Gastrocnemius medialis (tissue), 4 donors: ENCODE measurements around the gene TNIK. TPM values are rescaled to one million over a fixed set of nuclear protein-coding genes. Genes with fewer than 3 reads are reported as not detected.
A peak's percentile ranks its signal among the peaks of the same experiment; 100 is the strongest.
"Not testable (repeated sequence)": the region's sequence is repeated elsewhere in the genome, so short reads cannot be mapped to it uniquely, and the experiment has no call there.

Source experiments
- ATAC-seq, 2 donors: fragments of 150-250 bp; one replicate each; pipeline ENCODE4 v1.9.1; 2016
- DNase-seq, 2 donors: peaks; one replicate each; pipeline ENCODE4 v3.0.0-alpha.2; 2019
- H3K27ac ChIP-seq, 4 donors: fragments of 200-600 bp; sonication (generic); 1 replicate in 1 of 4; 2 replicates in 3 of 4; pipeline ENCODE4 v1.5.1; 2016 to 2018; ENCODE audit warnings: mild to moderate bottlenecking in 2 of 4, moderate library complexity in 1 of 4
- H3K27me3 ChIP-seq, 3 donors: fragments of 200-600 bp; sonication (generic) in 2 of 3; 1 replicate in 1 of 3; 2 replicates in 2 of 3; pipeline versions ENCODE4 v1.5.1 to v1.6.0; 2016 to 2019; ENCODE audit warnings: mild to moderate bottlenecking in 1 of 3, moderate library complexity in 1 of 3
- H3K36me3 ChIP-seq, 2 donors: fragments of 200-600 bp; sonication (generic) in 1 of 2; one replicate each; pipeline ENCODE4 v1.5.1; 2017 to 2018
- H3K4me1 ChIP-seq, 2 donors: fragments of 200-600 bp; sonication (generic) in 1 of 2; one replicate each; pipeline ENCODE4 v1.5.1; 2016 to 2017; ENCODE audit warnings: mild to moderate bottlenecking in 2 of 2
- H3K4me3 ChIP-seq, 4 donors: fragments of 200-600 bp; sonication (generic) in 3 of 4; 1 replicate in 1 of 4; 2 replicates in 3 of 4; pipeline ENCODE4 v1.5.1; 2016 to 2019; ENCODE audit warnings: mild to moderate bottlenecking in 2 of 4
- H3K9me3 ChIP-seq, 3 donors: fragments of 200-600 bp; sonication (generic) in 2 of 3; 1 replicate in 1 of 3; 2 replicates in 2 of 3; pipeline ENCODE4 v1.5.1; 2016 to 2019
- POLR2A ChIP-seq, 2 donors: fragments of 450-650 bp; IDR thresholded peaks; one replicate each; pipeline ENCODE4 v1.6.1; 2017; ENCODE audit warnings: antibody characterized with exemption in 2 of 2, mild to moderate bottlenecking in 2 of 2, moderate library complexity in 2 of 2
- in situ Hi-C, 4 donors: fragments of 200-750 bp; cut with MboI; loops; one replicate each; pipeline versions ENCODE4 v1.15.0 to v1.8.0; 2017; ENCODE audit warnings: low sequenced_read_pairs in 4 of 4
- intact Hi-C: fragments of 100-400 bp; cut with DNase I; formaldehyde crosslinking; loops from one replicate; pipeline ENCODE4 v1.15.1; 2023; ENCODE audit warnings: low total_unique reads
- total RNA-seq, 4 donors: library from RNA; depleted of rRNA; stranded (reverse); fragments of >200 nt; gene quantifications; one replicate each; pipeline versions ENCODE4 v1.1.0 to v1.2.3, GENCODE V29; 2016
- TF ChIP-seq, protein P1 (sequence below), 5 experiments: fragments of 450-650 bp in 3 of 5; fragments of 200-600 bp in 2 of 5; sonication (generic) in 2 of 5; IDR thresholded peaks in 4 of 5; conservative IDR thresholded peaks in 1 of 5; 1 replicate in 4 of 5; 2 replicates in 1 of 5; pipeline ENCODE4 v1.5.1; 2016 to 2019; ENCODE audit warnings: antibody characterized with exemption in 5 of 5, mild to moderate bottlenecking in 3 of 5, moderate library complexity in 3 of 5

TNIK gene
- total RNA-seq, 4 donors from 2014 or later: 5.2 to 19.7 (median 10.6) TPM

DNA sequence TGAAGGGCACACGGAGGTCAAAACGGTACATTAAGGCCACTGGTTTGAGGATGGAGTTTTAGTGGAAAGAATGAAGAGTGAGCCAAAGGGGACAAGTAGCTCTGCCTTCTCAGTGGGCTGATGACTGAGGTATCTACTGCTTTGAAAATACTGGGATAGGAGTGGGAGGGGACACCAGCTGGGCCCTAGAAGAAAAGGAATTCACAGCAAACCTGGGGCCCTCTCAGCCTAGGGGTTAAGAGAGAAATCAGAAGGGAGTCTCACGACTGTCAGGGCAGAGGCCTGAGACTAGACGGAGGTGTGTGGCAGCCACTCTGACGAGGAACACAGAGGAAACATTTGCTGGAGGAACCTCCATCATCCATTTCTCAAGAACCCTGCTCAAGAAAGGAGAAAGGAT lies 75.1 kb downstream of the TNIK start:
- in situ Hi-C loops: no loop called here

GRCh38 chr3:171384101-171384891 lies 75.9 kb downstream of the TNIK start:
- DNase-seq (no peak), ATAC-seq (no peak)
- no peak overlapping the region for H3K27ac ChIP-seq
- no peak overlapping the region for H3K4me3 ChIP-seq
- H3K36me3 ChIP-seq: no peaks in the 10 kb centered on the region
- no peaks in the 10 kb centered on the region for H3K27me3 ChIP-seq
- intact Hi-C loops (no loop called here), in situ Hi-C loops (no loop called here)
- H3K9me3 ChIP-seq: no peaks in the 10 kb centered on the region
- TF ChIP-seq POLR2A (IDR thresholded peaks at IDR 0.05): no peak
- H3K4me1 ChIP-seq: peaks cover 33 to 43% of the 10 kb centered on the region in 2 donors

More for the DNA sequence above, 75.1 kb downstream of the TNIK start:
- Histone ChIP-seq H3K4me1 (peaks cover 28 to 42% of the 10 kb centered on the region in 2 donors), H3K36me3 (no peaks in the 10 kb centered on the region), H3K27ac (no peak overlapping the region), H3K4me3 (no peak overlapping the region), H3K9me3 (no peaks in the 10 kb centered on the region), H3K27me3 (no peaks in the 10 kb centered on the region)
- ATAC-seq (no peak), DNase-seq (no peak)
- intact Hi-C loops: no loop called here
- TF ChIP-seq, protein P1, sequence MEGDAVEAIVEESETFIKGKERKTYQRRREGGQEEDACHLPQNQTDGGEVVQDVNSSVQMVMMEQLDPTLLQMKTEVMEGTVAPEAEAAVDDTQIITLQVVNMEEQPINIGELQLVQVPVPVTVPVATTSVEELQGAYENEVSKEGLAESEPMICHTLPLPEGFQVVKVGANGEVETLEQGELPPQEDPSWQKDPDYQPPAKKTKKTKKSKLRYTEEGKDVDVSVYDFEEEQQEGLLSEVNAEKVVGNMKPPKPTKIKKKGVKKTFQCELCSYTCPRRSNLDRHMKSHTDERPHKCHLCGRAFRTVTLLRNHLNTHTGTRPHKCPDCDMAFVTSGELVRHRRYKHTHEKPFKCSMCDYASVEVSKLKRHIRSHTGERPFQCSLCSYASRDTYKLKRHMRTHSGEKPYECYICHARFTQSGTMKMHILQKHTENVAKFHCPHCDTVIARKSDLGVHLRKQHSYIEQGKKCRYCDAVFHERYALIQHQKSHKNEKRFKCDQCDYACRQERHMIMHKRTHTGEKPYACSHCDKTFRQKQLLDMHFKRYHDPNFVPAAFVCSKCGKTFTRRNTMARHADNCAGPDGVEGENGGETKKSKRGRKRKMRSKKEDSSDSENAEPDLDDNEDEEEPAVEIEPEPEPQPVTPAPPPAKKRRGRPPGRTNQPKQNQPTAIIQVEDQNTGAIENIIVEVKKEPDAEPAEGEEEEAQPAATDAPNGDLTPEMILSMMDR (IDR thresholded peaks at IDR 0.05 in 4 of 5, conservative IDR thresholded peaks at IDR 0.05 in 1 of 5): no peak
- TF ChIP-seq POLR2A (IDR thresholded peaks at IDR 0.05): no peak

GRCh38 chr3:171383206-171384018 lies 76.8 kb downstream of the TNIK start:
- peaks cover 30 to 42% of the 10 kb centered on the region in 2 donors for H3K4me1 ChIP-seq
- no peak for ATAC-seq
- intact Hi-C loops: no loop called here

GRCh38 chr3:171382347-171382746 lies 77.9 kb downstream of the TNIK start:
- DNase-seq, ATAC-seq, H3K4me3 ChIP-seq, H3K27me3 ChIP-seq, H3K9me3 ChIP-seq, H3K36me3 ChIP-seq, H3K27ac ChIP-seq, intact Hi-C loops, in situ Hi-C loops: not testable (repeated sequence)
- peaks cover 30 to 42% of the 10 kb centered on the region in 2 donors for H3K4me1 ChIP-seq

More at GRCh38 chr3:171383206-171384018, 76.8 kb downstream of the TNIK start:
- DNase-seq: no peak
- Histone ChIP-seq H3K9me3 (no peaks in the 10 kb centered on the region), H3K27ac (no peak overlapping the region), H3K27me3 (no peaks in the 10 kb centered on the region), H3K4me3 (no peak overlapping the region), H3K36me3 (no peaks in the 10 kb centered on the region)
- TF ChIP-seq, protein P1 (IDR thresholded peaks at IDR 0.05 in 4 of 5, conservative IDR thresholded peaks at IDR 0.05 in 1 of 5): no peak
- no peak for TF ChIP-seq POLR2A (IDR thresholded peaks at IDR 0.05)
- in situ Hi-C loops: no loop called here

GRCh38 chr3:171380711-171381425 lies 79.3 kb downstream of the TNIK start:
- Histone ChIP-seq H3K4me3 (no peak overlapping the region), H3K4me1 (peaks cover 43 to 55% of the 10 kb centered on the region in 2 donors), H3K27ac (peak overlapping the region in 1 of 4 donors; percentile 10), H3K27me3 (no peaks in the 10 kb centered on the region), H3K36me3 (no peaks in the 10 kb centered on the region), H3K9me3 (no peaks in the 10 kb centered on the region)
- no peak for DNase-seq
- ATAC-seq: no peak
- TF ChIP-seq, protein P1 (IDR thresholded peaks at IDR 0.05 in 4 of 5, conservative IDR thresholded peaks at IDR 0.05 in 1 of 5): no peak
- no peak for TF ChIP-seq POLR2A (IDR thresholded peaks at IDR 0.05)
- intact Hi-C loops (no loop called here), in situ Hi-C loops (no loop called here)
